GM23338 (cell line): ENCODE measurements around the gene IZUMO2. TPM values are rescaled to one million over a fixed set of nuclear protein-coding genes. Genes with fewer than 3 reads are reported as not detected.

Experiments used
- ATAC-seq: fragments of 200-7000 bp; cut with Tn5 transposase; 3 replicates; pipeline ENCODE4 v1.9.1; 2020
- DNase-seq: peaks from one replicate; pipeline ENCODE4 v3.0.0-alpha.2; 2015; ENCODE audit warnings: low spot score
- H2AFZ ChIP-seq: fragments of 200-600 bp; sonication (generic); 2 replicates; pipeline ENCODE4 v1.8.0; 2016; ENCODE audit warnings: antibody characterized with exemption, mild to moderate bottlenecking, moderate library complexity
- H3F3A ChIP-seq: fragments of 200-600 bp; sonication (generic); replicated peaks from 2 replicates; pipeline ENCODE4 v1.8.0; 2017; ENCODE audit warnings: antibody characterized with exemption, mixed run types, low read depth
- H3K27ac ChIP-seq: fragments of 200-600 bp; sonication (generic); 2 replicates; pipeline ENCODE4 v1.6.1; 2016; ENCODE audit warnings: low read depth
- H3K27me3 ChIP-seq: fragments of 200-600 bp; sonication (generic); 2 replicates; pipeline ENCODE4 v1.8.0; 2016; ENCODE audit warnings: mild to moderate bottlenecking, mixed run types, moderate library complexity; ENCODE audit not compliant: insufficient read depth
- H3K36me3 ChIP-seq: fragments of 200-600 bp; sonication (generic); 2 replicates; pipeline ENCODE4 v1.8.0; 2016; ENCODE audit warnings: mild to moderate bottlenecking; ENCODE audit not compliant: insufficient read depth
- H3K4me1 ChIP-seq: fragments of 200-600 bp; sonication (generic); 2 replicates; pipeline ENCODE4 v1.8.0; 2016; ENCODE audit warnings: mild to moderate bottlenecking, moderate library complexity; ENCODE audit not compliant: insufficient read depth
- H3K4me2 ChIP-seq: fragments of 200-600 bp; sonication (generic); 2 replicates; pipeline ENCODE4 v1.7.1; 2017; ENCODE audit warnings: mixed run types
- H3K4me3 ChIP-seq: fragments of 200-600 bp; sonication (generic); 2 replicates; pipeline ENCODE4 v1.6.1; 2016; ENCODE audit warnings: mixed run types
- H3K79me2 ChIP-seq: fragments of 200-600 bp; sonication (generic); replicated peaks from 2 replicates; pipeline ENCODE4 v1.8.0; 2017; ENCODE audit warnings: mild to moderate bottlenecking; ENCODE audit not compliant: insufficient read depth
- H3K9me2 ChIP-seq: fragments of 200-600 bp; sonication (generic); 2 replicates; pipeline ENCODE4 v1.8.0; 2017; ENCODE audit not compliant: insufficient read depth
- H4K20me1 ChIP-seq: fragments of 200-600 bp; sonication (generic); replicated peaks from 2 replicates; pipeline ENCODE4 v1.8.0; 2017; ENCODE audit warnings: mild to moderate bottlenecking; ENCODE audit not compliant: insufficient read depth
- H3K27ac Mint-ChIP-seq: 2 replicates; pipeline ENCODE4 v1.8.0; 2020; ENCODE audit warnings: inconsistent platforms, mild to moderate bottlenecking, moderate library complexity, mixed read lengths
- H3K27me3 Mint-ChIP-seq: 3 replicates; pipeline ENCODE4 v1.8.0; 2022; ENCODE audit warnings: low read depth, mild to moderate bottlenecking, moderate library complexity, mixed read lengths, inconsistent platforms; ENCODE audit not compliant: insufficient read depth, poor library complexity
- H3K36me3 Mint-ChIP-seq: 3 replicates; pipeline ENCODE4 v1.8.0; 2021; ENCODE audit warnings: low read depth, mild to moderate bottlenecking, inconsistent platforms, moderate library complexity, mixed read lengths
- H3K4me1 Mint-ChIP-seq: 3 replicates; pipeline ENCODE4 v1.8.0; 2020; ENCODE audit warnings: mild to moderate bottlenecking, inconsistent platforms, mixed read lengths
- H3K4me3 Mint-ChIP-seq: 3 replicates; pipeline ENCODE4 v1.8.0; 2021; ENCODE audit warnings: moderate library complexity, mild to moderate bottlenecking, inconsistent platforms, mixed read lengths
- H3K9me3 Mint-ChIP-seq: 3 replicates; pipeline ENCODE4 v1.8.0; 2020; ENCODE audit warnings: moderate library complexity, mild to moderate bottlenecking, inconsistent platforms, mixed read lengths
- CREB1 ChIP-seq: fragments of 250-450 bp; sonication (Bioruptor Pico); IDR thresholded peaks from 2 replicates; pipeline ENCODE4 v1.5.0; 2020; ENCODE audit warnings: low read depth, mild to moderate bottlenecking, moderate library complexity
- ETS1 ChIP-seq: IDR thresholded peaks from 2 replicates; pipeline ENCODE4 v1.6.1; 2016; ENCODE audit warnings: antibody characterized with exemption
- EZH2 ChIP-seq: fragments of 200-600 bp; sonication (generic); IDR thresholded peaks from one replicate; pipeline ENCODE4 v1.8.0; 2017; ENCODE audit warnings: antibody characterized with exemption, mild to moderate bottlenecking, low read depth; ENCODE audit not compliant: unreplicated experiment
- EZH2phosphoT487 ChIP-seq: fragments of 200-600 bp; sonication (generic); IDR thresholded peaks from one replicate; pipeline ENCODE4 v1.8.1; 2018; ENCODE audit warnings: antibody characterized with exemption; ENCODE audit not compliant: unreplicated experiment
- JUNB ChIP-seq: IDR thresholded peaks from one replicate; pipeline ENCODE4 v1.6.1; 2016; ENCODE audit warnings: antibody characterized with exemption; ENCODE audit not compliant: unreplicated experiment
- NANOG ChIP-seq: IDR thresholded peaks from 2 replicates; pipeline ENCODE4 v1.6.1; 2016; ENCODE audit warnings: antibody characterized with exemption, borderline replicate concordance
- POLR2AphosphoS5 ChIP-seq: IDR thresholded peaks from 2 replicates; pipeline ENCODE4 v1.6.1; 2016; ENCODE audit warnings: antibody characterized with exemption, low read depth
- STAT1 ChIP-seq: IDR thresholded peaks from one replicate; pipeline ENCODE4 v1.6.1; 2016; ENCODE audit warnings: antibody characterized with exemption; ENCODE audit not compliant: unreplicated experiment
- ZNF114 ChIP-seq: fragments of 250-450 bp; sonication (Bioruptor Pico); IDR thresholded peaks from 2 replicates; pipeline ENCODE4 v1.5.0; 2020; ENCODE audit warnings: mild to moderate bottlenecking, moderate library complexity
- ZNF331 ChIP-seq: fragments of 250-450 bp; sonication (Bioruptor Pico); IDR thresholded peaks from 2 replicates; pipeline ENCODE4 v1.5.0; 2020; ENCODE audit warnings: low read depth, mild to moderate bottlenecking, moderate library complexity
- polyA plus RNA-seq: library from polyadenylated mRNA; unstranded; fragments of >200 nt; fragmentation: Nextera tagmentation; extraction: Ambion mirVana; gene quantifications from 2 replicates; pipeline ENCODE4 v1.2.1, GENCODE V29; 2016
- total RNA-seq: library from RNA; depleted of rRNA; stranded (reverse); fragments of >200 nt; shearing (Covaris generic); gene quantifications from 2 replicates; pipeline ENCODE4 v1.2.3, GENCODE V29; 2014
- TF ChIP-seq, protein P1 (sequence below), 2 experiments: fragments of 200-600 bp in 1 of 2; sonication (generic) in 1 of 2; conservative IDR thresholded peaks; 2 replicates each; pipeline versions ENCODE4 v1.5.1 to v1.6.1; 2016 to 2017; ENCODE audit warnings: antibody characterized with exemption in 2 of 2, low read depth in 2 of 2, mild to moderate bottlenecking in 2 of 2, moderate library complexity in 1 of 2
- TF ChIP-seq, protein P2 (sequence below): fragments of 250-450 bp; sonication (Bioruptor Pico); IDR thresholded peaks from 2 replicates; pipeline ENCODE4 v1.5.0; 2020; ENCODE audit warnings: mild to moderate bottlenecking, moderate library complexity
- TF ChIP-seq, protein P3 (sequence below): IDR thresholded peaks from one replicate; pipeline ENCODE4 v1.6.1; 2018; ENCODE audit warnings: antibody characterized with exemption; ENCODE audit not compliant: unreplicated experiment

Gene IZUMO2
- total and polyA plus RNA-seq, 2 experiments from 2014 or later: 3.1 to 5.0 TPM

GRCh38 chr19:50209131-50209530 is 46.0 kb upstream of the IZUMO2 start:
- Mint-ChIP-seq H3K4me3 (no peak overlapping the region), H3K4me1 (no peaks in the 10 kb centered on the region), H3K9me3 (peaks cover 91% of the 10 kb centered on the region), H3K27me3 (peaks cover 2% of the 10 kb centered on the region), H3K36me3 (peaks cover 31% of the 10 kb centered on the region; the same call in 2 of the 3 replicates), H3K27ac (no peak overlapping the region)
- Histone ChIP-seq H2AFZ (no peak overlapping the region), H3F3A (peaks cover 9% of the 10 kb centered on the region; the same call in 1 of the 2 replicates), H3K4me2 (no peak overlapping the region), H3K9me2 (no peaks in the 10 kb centered on the region), H4K20me1 (0 out of 2 replicates have a peak, but pooled peaks cover 8% of the 10 kb centered on the region), H3K4me3 (no peak overlapping the region), H3K36me3 (no peaks in the 10 kb centered on the region), H3K27me3 (peaks cover 4% of the 10 kb centered on the region), H3K4me1 (no peaks in the 10 kb centered on the region), H3K27ac (no peak overlapping the region), H3K79me2 (no peaks in the 10 kb centered on the region)
- TF ChIP-seq STAT1 (no peak), EZH2 (no peak), CREB1 (no peak), JUNB (no peak), ZNF331 (CRISPR knock-in tag) (no peak), POLR2AphosphoS5 (no peak), EZH2phosphoT487 (no peak), NANOG (no peak), ZNF114 (CRISPR knock-in tag) (no peak), ETS1 (no peak)
- TF ChIP-seq, protein P1, sequence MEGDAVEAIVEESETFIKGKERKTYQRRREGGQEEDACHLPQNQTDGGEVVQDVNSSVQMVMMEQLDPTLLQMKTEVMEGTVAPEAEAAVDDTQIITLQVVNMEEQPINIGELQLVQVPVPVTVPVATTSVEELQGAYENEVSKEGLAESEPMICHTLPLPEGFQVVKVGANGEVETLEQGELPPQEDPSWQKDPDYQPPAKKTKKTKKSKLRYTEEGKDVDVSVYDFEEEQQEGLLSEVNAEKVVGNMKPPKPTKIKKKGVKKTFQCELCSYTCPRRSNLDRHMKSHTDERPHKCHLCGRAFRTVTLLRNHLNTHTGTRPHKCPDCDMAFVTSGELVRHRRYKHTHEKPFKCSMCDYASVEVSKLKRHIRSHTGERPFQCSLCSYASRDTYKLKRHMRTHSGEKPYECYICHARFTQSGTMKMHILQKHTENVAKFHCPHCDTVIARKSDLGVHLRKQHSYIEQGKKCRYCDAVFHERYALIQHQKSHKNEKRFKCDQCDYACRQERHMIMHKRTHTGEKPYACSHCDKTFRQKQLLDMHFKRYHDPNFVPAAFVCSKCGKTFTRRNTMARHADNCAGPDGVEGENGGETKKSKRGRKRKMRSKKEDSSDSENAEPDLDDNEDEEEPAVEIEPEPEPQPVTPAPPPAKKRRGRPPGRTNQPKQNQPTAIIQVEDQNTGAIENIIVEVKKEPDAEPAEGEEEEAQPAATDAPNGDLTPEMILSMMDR (conservative IDR thresholded peaks at IDR 0.05; ENCODE audit: low read depth in 2 of 2): no peak
- TF ChIP-seq, protein P2, sequence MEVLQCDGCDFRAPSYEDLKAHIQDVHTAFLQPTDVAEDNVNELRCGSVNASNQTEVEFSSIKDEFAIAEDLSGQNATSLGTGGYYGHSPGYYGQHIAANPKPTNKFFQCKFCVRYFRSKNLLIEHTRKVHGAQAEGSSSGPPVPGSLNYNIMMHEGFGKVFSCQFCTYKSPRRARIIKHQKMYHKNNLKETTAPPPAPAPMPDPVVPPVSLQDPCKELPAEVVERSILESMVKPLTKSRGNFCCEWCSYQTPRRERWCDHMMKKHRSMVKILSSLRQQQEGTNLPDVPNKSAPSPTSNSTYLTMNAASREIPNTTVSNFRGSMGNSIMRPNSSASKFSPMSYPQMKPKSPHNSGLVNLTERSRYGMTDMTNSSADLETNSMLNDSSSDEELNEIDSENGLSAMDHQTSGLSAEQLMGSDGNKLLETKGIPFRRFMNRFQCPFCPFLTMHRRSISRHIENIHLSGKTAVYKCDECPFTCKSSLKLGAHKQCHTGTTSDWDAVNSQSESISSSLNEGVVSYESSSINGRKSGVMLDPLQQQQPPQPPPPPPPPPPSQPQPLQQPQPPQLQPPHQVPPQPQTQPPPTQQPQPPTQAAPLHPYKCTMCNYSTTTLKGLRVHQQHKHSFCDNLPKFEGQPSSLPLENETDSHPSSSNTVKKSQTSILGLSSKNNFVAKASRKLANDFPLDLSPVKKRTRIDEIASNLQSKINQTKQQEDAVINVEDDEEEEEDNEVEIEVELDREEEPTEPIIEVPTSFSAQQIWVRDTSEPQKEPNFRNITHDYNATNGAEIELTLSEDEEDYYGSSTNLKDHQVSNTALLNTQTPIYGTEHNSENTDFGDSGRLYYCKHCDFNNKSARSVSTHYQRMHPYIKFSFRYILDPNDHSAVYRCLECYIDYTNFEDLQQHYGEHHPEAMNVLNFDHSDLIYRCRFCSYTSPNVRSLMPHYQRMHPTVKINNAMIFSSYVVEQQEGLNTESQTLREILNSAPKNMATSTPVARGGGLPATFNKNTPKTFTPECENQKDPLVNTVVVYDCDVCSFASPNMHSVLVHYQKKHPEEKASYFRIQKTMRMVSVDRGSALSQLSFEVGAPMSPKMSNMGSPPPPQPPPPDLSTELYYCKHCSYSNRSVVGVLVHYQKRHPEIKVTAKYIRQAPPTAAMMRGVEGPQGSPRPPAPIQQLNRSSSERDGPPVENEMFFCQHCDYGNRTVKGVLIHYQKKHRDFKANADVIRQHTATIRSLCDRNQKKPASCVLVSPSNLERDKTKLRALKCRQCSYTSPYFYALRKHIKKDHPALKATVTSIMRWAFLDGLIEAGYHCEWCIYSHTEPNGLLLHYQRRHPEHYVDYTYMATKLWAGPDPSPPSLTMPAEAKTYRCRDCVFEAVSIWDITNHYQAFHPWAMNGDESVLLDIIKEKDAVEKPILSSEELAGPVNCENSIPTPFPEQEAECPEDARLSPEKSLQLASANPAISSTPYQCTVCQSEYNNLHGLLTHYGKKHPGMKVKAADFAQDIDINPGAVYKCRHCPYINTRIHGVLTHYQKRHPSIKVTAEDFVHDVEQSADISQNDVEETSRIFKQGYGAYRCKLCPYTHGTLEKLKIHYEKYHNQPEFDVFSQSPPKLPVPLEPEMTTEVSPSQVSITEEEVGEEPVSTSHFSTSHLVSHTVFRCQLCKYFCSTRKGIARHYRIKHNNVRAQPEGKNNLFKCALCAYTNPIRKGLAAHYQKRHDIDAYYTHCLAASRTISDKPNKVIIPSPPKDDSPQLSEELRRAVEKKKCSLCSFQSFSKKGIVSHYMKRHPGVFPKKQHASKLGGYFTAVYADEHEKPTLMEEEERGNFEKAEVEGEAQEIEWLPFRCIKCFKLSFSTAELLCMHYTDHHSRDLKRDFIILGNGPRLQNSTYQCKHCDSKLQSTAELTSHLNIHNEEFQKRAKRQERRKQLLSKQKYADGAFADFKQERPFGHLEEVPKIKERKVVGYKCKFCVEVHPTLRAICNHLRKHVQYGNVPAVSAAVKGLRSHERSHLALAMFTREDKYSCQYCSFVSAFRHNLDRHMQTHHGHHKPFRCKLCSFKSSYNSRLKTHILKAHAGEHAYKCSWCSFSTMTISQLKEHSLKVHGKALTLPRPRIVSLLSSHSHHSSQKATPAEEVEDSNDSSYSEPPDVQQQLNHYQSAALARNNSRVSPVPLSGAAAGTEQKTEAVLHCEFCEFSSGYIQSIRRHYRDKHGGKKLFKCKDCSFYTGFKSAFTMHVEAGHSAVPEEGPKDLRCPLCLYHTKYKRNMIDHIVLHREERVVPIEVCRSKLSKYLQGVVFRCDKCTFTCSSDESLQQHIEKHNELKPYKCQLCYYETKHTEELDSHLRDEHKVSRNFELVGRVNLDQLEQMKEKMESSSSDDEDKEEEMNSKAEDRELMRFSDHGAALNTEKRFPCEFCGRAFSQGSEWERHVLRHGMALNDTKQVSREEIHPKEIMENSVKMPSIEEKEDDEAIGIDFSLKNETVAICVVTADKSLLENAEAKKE (CRISPR knock-in tag): no peak
- TF ChIP-seq, protein P3, sequence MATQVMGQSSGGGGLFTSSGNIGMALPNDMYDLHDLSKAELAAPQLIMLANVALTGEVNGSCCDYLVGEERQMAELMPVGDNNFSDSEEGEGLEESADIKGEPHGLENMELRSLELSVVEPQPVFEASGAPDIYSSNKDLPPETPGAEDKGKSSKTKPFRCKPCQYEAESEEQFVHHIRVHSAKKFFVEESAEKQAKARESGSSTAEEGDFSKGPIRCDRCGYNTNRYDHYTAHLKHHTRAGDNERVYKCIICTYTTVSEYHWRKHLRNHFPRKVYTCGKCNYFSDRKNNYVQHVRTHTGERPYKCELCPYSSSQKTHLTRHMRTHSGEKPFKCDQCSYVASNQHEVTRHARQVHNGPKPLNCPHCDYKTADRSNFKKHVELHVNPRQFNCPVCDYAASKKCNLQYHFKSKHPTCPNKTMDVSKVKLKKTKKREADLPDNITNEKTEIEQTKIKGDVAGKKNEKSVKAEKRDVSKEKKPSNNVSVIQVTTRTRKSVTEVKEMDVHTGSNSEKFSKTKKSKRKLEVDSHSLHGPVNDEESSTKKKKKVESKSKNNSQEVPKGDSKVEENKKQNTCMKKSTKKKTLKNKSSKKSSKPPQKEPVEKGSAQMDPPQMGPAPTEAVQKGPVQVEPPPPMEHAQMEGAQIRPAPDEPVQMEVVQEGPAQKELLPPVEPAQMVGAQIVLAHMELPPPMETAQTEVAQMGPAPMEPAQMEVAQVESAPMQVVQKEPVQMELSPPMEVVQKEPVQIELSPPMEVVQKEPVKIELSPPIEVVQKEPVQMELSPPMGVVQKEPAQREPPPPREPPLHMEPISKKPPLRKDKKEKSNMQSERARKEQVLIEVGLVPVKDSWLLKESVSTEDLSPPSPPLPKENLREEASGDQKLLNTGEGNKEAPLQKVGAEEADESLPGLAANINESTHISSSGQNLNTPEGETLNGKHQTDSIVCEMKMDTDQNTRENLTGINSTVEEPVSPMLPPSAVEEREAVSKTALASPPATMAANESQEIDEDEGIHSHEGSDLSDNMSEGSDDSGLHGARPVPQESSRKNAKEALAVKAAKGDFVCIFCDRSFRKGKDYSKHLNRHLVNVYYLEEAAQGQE: no peak
- no peak for DNase-seq
- ATAC-seq: no peak
